ENCODE results near the gene KRTAP10-2. TPM values are rescaled to one million over a fixed set of nuclear protein-coding genes. Genes with fewer than 3 reads are reported as not detected.

Gene KRTAP10-2
- total and polyA plus RNA-seq, 2 experiments from 2014 or later: 0.24 TPM; not detected in 1

- Histone ChIP-seq H3K4me3 (no peak overlapping the region), H3F3A (replicated peaks; ENCODE audit: low read depth) (no peaks in the 10 kb centered on the region), H3K79me2 (replicated peaks; ENCODE audit: insufficient read depth) (no peaks in the 10 kb centered on the region), H3K36me3 (ENCODE audit: insufficient read depth) (no peaks in the 10 kb centered on the region; the same call in 1 of the 2 replicates), H2AFZ (no peak overlapping the region; the same call in 1 of the 2 replicates), H3K27me3 (ENCODE audit: insufficient read depth) (no peaks in the 10 kb centered on the region), H4K20me1 (replicated peaks; ENCODE audit: insufficient read depth) (no peaks in the 10 kb centered on the region), H3K9me2 (ENCODE audit: insufficient read depth) (no peaks in the 10 kb centered on the region), H3K27ac (ENCODE audit: low read depth) (peak overlapping the region; percentile 96; the same call in 1 of the 2 replicates), H3K4me2 (peak overlapping the region; percentile 58; the same call in 1 of the 2 replicates), H3K4me1 (ENCODE audit: insufficient read depth) (peaks cover 25% of the 10 kb centered on the region)
- TF ChIP-seq CREB1 (CRISPR knock-in tag; IDR thresholded peaks at IDR 0.05; ENCODE audit: low read depth): no peak
- TF ChIP-seq ETS1 (IDR thresholded peaks at IDR 0.05): no peak
- TF ChIP-seq STAT1 (IDR thresholded peaks at IDR 0.05; ENCODE audit: unreplicated experiment): no peak
- no peak for TF ChIP-seq POLR2AphosphoS5 (IDR thresholded peaks at IDR 0.05; ENCODE audit: low read depth)
- peak overlapping the region; percentile 39 for H3K27ac Mint-ChIP-seq
- H3K9me3 Mint-ChIP-seq: peaks cover 15% of the 10 kb centered on the region
- ATAC-seq (no peak), DNase-seq (ENCODE audit: low spot score) (no peak)
- H3K4me1 Mint-ChIP-seq: peaks cover 43% of the 10 kb centered on the region
- peaks cover 19% of the 10 kb centered on the region; the same call in 2 of the 3 replicates for H3K36me3 Mint-ChIP-seq (ENCODE audit: low read depth)
- no peak overlapping the region for H3K4me3 Mint-ChIP-seq
- H3K27me3 Mint-ChIP-seq (ENCODE audit: insufficient read depth, low read depth, poor library complexity): peaks cover 20% of the 10 kb centered on the region
Measured at GRCh38 chr21:44547656-44548331, 3.5 kb downstream of the KRTAP10-2 start.

GRCh38 chr21:44544566-44544965 is 6.7 kb downstream of the KRTAP10-2 start:
- no peaks in the 10 kb centered on the region for H3K9me2 ChIP-seq (ENCODE audit: insufficient read depth)
- no peak overlapping the region for H3K4me2 ChIP-seq
- Mint-ChIP-seq H3K36me3 (ENCODE audit: low read depth) (peaks cover 19% of the 10 kb centered on the region), H3K27me3 (ENCODE audit: insufficient read depth, low read depth, poor library complexity) (peaks cover 12% of the 10 kb centered on the region), H3K27ac (no peak overlapping the region), H3K4me1 (peaks cover 20% of the 10 kb centered on the region), H3K4me3 (no peak overlapping the region), H3K9me3 (peaks cover 15% of the 10 kb centered on the region)
- H3K4me3 ChIP-seq: no peak overlapping the region
- no peaks in the 10 kb centered on the region for H3F3A ChIP-seq (replicated peaks; ENCODE audit: low read depth)
- DNase-seq (ENCODE audit: low spot score) (no peak), ATAC-seq (no peak)
- H4K20me1 ChIP-seq (replicated peaks; ENCODE audit: insufficient read depth): no peaks in the 10 kb centered on the region
- H3K27me3 ChIP-seq (ENCODE audit: insufficient read depth): no peaks in the 10 kb centered on the region
- no peak for TF ChIP-seq ZNF331 (CRISPR knock-in tag; IDR thresholded peaks at IDR 0.05; ENCODE audit: low read depth)
- H2AFZ ChIP-seq: no peak overlapping the region
- H3K4me1 ChIP-seq (ENCODE audit: insufficient read depth): peaks cover 16% of the 10 kb centered on the region
- H3K79me2 ChIP-seq (replicated peaks; ENCODE audit: insufficient read depth): no peaks in the 10 kb centered on the region
- H3K27ac ChIP-seq (ENCODE audit: low read depth): no peak overlapping the region
- H3K36me3 ChIP-seq (ENCODE audit: insufficient read depth): no peaks in the 10 kb centered on the region; the same call in 1 of the 2 replicates

GRCh38 chr21:44542716-44543115 is 8.6 kb downstream of the KRTAP10-2 start:
- peaks cover 1% of the 10 kb centered on the region for H3K4me1 Mint-ChIP-seq
- peaks cover 18% of the 10 kb centered on the region for H3K36me3 Mint-ChIP-seq (ENCODE audit: low read depth)
- H3K9me3 Mint-ChIP-seq: peaks cover 15% of the 10 kb centered on the region
- DNase-seq (ENCODE audit: low spot score) (no peak), ATAC-seq (no peak)
- Histone ChIP-seq H3K79me2 (replicated peaks; ENCODE audit: insufficient read depth) (no peaks in the 10 kb centered on the region), H3F3A (replicated peaks; ENCODE audit: low read depth) (no peaks in the 10 kb centered on the region), H3K36me3 (ENCODE audit: insufficient read depth) (no peaks in the 10 kb centered on the region; the same call in 1 of the 2 replicates), H3K4me3 (no peak overlapping the region), H4K20me1 (replicated peaks; ENCODE audit: insufficient read depth) (no peaks in the 10 kb centered on the region), H3K9me2 (ENCODE audit: insufficient read depth) (no peaks in the 10 kb centered on the region), H3K4me1 (ENCODE audit: insufficient read depth) (peaks cover 2% of the 10 kb centered on the region), H3K27ac (ENCODE audit: low read depth) (no peak overlapping the region), H3K27me3 (ENCODE audit: insufficient read depth) (no peaks in the 10 kb centered on the region), H2AFZ (no peak overlapping the region), H3K4me2 (no peak overlapping the region)
- no peak overlapping the region for H3K27ac Mint-ChIP-seq
- peaks cover 7% of the 10 kb centered on the region for H3K27me3 Mint-ChIP-seq (ENCODE audit: insufficient read depth, low read depth, poor library complexity)
- H3K4me3 Mint-ChIP-seq: no peak overlapping the region
- TF ChIP-seq ZNF462 (CRISPR knock-in tag; IDR thresholded peaks at IDR 0.05): no peak
- no peak for TF ChIP-seq EZH2phosphoT487 (IDR thresholded peaks at IDR 0.05; ENCODE audit: unreplicated experiment)
- TF ChIP-seq ZNF331 (CRISPR knock-in tag; IDR thresholded peaks at IDR 0.05; ENCODE audit: low read depth): no peak
- TF ChIP-seq POLR2AphosphoS5 (IDR thresholded peaks at IDR 0.05; ENCODE audit: low read depth): no peak

Measured in GM23338 (cell line).